ENCODE results near the gene ATP6V1D.

The ATP6V1D gene

GRCh38 chr14:67311868-67312267 lies 47.7 kb downstream of the ATP6V1D start:
- intact Hi-C loops (cut with DNase I): no loop called here
- DNase-seq: no peak

Measured in posterior cingulate gyrus (tissue), 11 donors.